Measurements from ENCODE around the gene CDH12.

Gene CDH12

DNA sequence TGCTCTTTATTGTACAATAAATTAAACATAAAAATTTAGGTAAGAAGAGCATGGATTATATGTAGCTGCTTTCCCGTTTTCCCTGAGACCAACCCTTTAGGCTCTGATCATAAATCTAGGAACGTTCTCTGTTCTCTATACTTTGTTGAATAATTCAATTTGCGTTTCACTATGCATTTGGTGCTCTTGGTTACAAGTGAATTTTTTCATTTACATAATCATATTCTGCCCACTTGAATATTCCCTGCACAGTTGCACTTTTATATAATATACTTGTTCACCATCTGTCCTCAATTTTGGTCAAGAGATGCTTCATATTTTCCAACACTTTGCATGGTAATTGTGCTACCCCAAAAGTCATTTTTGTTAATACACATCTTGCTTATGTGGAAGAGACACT lies 741.8 kb downstream of the CDH12 start:
- Histone ChIP-seq H3K27ac (ENCODE audit: low read depth, low read length, severe bottlenecking) (no peak overlapping the region), H3K9me3 (ENCODE audit: control insufficient read depth, low read length) (no peaks in the 10 kb centered on the region), H3K4me3 (ENCODE audit: extremely low read depth, insufficient read depth, low read length, poor library complexity, severe bottlenecking) (no peak overlapping the region), H3K4me1 (ENCODE audit: control insufficient read depth, insufficient read depth, low read length, poor library complexity, severe bottlenecking) (no peaks in the 10 kb centered on the region), H3K36me3 (ENCODE audit: control insufficient read depth, insufficient read depth, low read length) (no peaks in the 10 kb centered on the region)
- WGBS, 2 experiments (ENCODE audit: insufficient coverage in 2 of 2): no CpG with 5 or more reads among the region's 3 CpGs

DNA sequence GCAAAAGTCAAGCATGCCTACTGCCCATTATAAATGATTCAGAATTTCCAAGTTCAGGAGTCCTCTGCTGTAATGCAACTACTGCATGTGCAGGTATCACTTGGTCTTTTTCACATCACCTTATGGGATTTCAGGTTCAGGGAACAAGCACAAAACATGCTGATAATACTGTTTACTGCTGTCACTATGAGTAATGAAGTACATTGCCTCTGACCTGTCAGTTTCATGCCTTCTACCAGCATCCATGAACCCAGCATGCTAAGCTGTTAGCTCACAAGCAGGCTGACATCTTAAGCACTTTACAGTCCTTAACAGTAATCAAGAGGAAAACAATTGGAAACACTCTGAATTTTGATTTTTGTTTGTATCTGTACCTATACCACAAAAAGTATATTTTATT lies 743.8 kb downstream of the CDH12 start:
- Histone ChIP-seq H3K9me3 (ENCODE audit: control insufficient read depth, low read length) (no peaks in the 10 kb centered on the region), H3K36me3 (ENCODE audit: control insufficient read depth, insufficient read depth, low read length) (no peaks in the 10 kb centered on the region), H3K27ac (ENCODE audit: low read depth, low read length, severe bottlenecking) (no peak overlapping the region), H3K4me1 (ENCODE audit: control insufficient read depth, insufficient read depth, low read length, poor library complexity, severe bottlenecking) (no peaks in the 10 kb centered on the region), H3K4me3 (ENCODE audit: extremely low read depth, insufficient read depth, low read length, poor library complexity, severe bottlenecking) (no peak overlapping the region)

DNA sequence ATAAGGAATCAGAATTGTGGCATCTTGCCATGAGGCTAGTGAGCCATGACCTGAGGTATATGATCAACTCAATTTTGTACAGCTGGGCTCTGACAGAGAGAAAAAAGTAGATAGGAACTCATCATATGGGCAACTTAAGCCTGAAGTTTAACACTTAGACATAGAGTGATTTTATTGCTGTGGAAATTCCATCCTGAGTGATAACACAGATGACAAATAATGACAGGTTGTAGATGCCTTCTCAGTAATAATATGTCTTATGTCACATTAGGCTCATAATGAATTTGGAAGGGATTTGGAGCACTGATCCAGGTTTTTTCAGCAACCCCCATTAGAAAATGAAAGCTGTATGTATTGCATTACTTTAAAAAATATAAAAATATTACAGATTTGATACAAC lies 744.6 kb downstream of the CDH12 start:
- H3K4me1 ChIP-seq (ENCODE audit: control insufficient read depth, insufficient read depth, low read length, poor library complexity, severe bottlenecking): no peaks in the 10 kb centered on the region

DNA sequence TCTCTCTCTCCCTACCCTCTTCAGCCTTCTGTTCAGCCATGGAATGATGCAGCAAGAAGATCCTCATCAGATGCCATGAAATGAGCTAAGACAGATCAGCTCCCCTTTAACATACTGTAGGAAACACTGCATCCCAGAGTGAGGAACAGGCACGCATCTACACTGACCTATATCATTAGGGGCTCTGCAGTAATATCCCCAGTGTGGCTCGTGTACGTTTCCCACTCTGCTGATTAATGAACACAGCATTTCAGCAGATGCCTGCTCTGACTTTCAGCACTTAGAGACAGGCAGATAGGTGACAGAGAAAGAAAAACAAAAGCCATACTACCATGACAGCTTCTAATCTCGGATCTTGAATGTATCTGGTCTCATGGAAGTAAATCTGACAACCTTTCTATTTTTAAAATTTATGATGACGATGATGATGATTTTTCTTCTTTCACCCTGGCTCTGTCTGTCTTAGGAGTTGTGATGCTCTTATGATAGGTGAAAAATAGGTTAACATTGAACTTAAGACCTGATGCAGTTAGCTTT lies 750.3 kb downstream of the CDH12 start:
- H3K36me3 ChIP-seq (ENCODE audit: control insufficient read depth, insufficient read depth, low read length): no peaks in the 10 kb centered on the region
- no peak overlapping the region for H3K27ac ChIP-seq (ENCODE audit: low read depth, low read length, severe bottlenecking)
- no peaks in the 10 kb centered on the region for H3K9me3 ChIP-seq (ENCODE audit: control insufficient read depth, low read length)
- 78 to 93% methylated on average over 2 to 3 of the region's 5 CpGs for WGBS, 2 experiments (ENCODE audit: insufficient coverage in 2 of 2)
- H3K4me3 ChIP-seq (ENCODE audit: extremely low read depth, insufficient read depth, low read length, poor library complexity, severe bottlenecking): no peak overlapping the region
- no peaks in the 10 kb centered on the region for H3K4me1 ChIP-seq (ENCODE audit: control insufficient read depth, insufficient read depth, low read length, poor library complexity, severe bottlenecking)

More for the DNA sequence above, 744.6 kb downstream of the CDH12 start:
- H3K27ac ChIP-seq (ENCODE audit: low read depth, low read length, severe bottlenecking): no peak overlapping the region
- no peak overlapping the region for H3K4me3 ChIP-seq (ENCODE audit: extremely low read depth, insufficient read depth, low read length, poor library complexity, severe bottlenecking)
- H3K9me3 ChIP-seq (ENCODE audit: control insufficient read depth, low read length): no peaks in the 10 kb centered on the region
- H3K36me3 ChIP-seq (ENCODE audit: control insufficient read depth, insufficient read depth, low read length): no peaks in the 10 kb centered on the region

DNA sequence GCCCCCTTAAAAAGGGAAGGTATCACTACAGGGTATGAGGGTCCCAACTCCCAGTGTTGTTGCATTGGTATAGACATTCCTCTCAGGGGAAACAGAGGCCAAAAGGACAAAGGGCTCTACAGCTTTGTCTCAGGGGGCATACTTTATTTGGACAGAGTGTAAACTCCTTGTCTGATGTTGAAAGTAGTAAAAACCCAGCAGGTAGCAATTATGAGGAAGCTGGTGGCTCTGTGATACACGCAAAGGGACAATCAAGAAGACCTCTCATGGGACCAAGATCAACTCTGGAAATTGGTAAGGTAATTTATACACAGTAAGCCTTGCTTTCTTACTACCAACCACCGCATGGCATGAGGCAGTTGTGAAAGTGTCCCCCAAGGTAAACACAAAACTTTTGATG lies 764.6 kb downstream of the CDH12 start:
- no peak overlapping the region for H3K4me3 ChIP-seq (ENCODE audit: extremely low read depth, insufficient read depth, low read length, poor library complexity, severe bottlenecking)
- 80 to 100% methylated on average over 1 of the region's 2 CpGs for WGBS, 2 experiments (ENCODE audit: insufficient coverage in 2 of 2)
- no peak overlapping the region for H3K27ac ChIP-seq (ENCODE audit: low read depth, low read length, severe bottlenecking)
- no peaks in the 10 kb centered on the region for H3K4me1 ChIP-seq (ENCODE audit: control insufficient read depth, insufficient read depth, low read length, poor library complexity, severe bottlenecking)
- no peaks in the 10 kb centered on the region for H3K9me3 ChIP-seq (ENCODE audit: control insufficient read depth, low read length)
- H3K36me3 ChIP-seq (ENCODE audit: control insufficient read depth, insufficient read depth, low read length): no peaks in the 10 kb centered on the region

DNA sequence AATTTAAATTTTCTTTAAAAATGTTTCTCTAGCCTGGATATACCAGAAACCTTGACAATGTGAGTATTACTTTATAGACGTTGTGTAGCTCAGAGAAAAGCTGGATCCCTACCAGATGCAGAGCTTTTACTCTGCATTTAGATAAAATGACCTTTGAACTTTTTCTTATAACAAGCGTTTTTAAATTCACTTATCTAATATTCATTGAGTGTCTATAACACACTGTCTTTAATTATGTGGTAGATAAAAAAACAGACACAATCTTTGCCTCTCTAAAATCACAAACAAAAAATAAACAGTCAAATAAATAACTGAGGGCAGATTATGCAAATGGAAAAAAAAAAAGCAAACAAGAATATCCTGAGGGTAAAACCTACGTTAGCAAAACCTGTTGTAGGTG lies 773.6 kb downstream of the CDH12 start:
- WGBS, 2 experiments (ENCODE audit: insufficient coverage in 2 of 2): no CpG with 5 or more reads among the region's 3 CpGs
- no peaks in the 10 kb centered on the region for H3K36me3 ChIP-seq (ENCODE audit: control insufficient read depth, insufficient read depth, low read length)
- H3K4me3 ChIP-seq (ENCODE audit: extremely low read depth, insufficient read depth, low read length, poor library complexity, severe bottlenecking): no peak overlapping the region
- no peaks in the 10 kb centered on the region for H3K4me1 ChIP-seq (ENCODE audit: control insufficient read depth, insufficient read depth, low read length, poor library complexity, severe bottlenecking)
- H3K9me3 ChIP-seq (ENCODE audit: control insufficient read depth, low read length): no peaks in the 10 kb centered on the region
- no peak overlapping the region for H3K27ac ChIP-seq (ENCODE audit: low read depth, low read length, severe bottlenecking)

DNA sequence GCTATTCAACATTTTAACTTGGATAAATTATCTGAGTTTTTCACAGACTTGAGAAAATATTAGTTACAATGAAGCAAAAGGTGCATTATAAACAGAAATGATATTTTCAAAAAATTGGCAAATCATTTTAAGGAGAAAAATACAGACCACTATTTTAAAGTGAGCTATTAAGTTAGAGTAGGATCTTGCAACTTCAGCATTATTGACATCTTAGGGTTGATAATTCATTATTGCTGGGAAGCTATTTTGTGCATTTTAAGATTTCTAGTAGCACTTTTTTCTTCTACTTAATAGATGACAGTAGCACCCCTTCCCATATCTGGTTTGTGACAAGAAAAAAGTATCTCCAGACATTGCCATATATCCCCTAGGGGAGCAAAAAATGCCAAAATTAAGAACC lies 774.1 kb downstream of the CDH12 start:
- no peaks in the 10 kb centered on the region for H3K4me1 ChIP-seq (ENCODE audit: control insufficient read depth, insufficient read depth, low read length, poor library complexity, severe bottlenecking)
- no peaks in the 10 kb centered on the region for H3K36me3 ChIP-seq (ENCODE audit: control insufficient read depth, insufficient read depth, low read length)
- H3K4me3 ChIP-seq (ENCODE audit: extremely low read depth, insufficient read depth, low read length, poor library complexity, severe bottlenecking): no peak overlapping the region
- H3K27ac ChIP-seq (ENCODE audit: low read depth, low read length, severe bottlenecking): no peak overlapping the region
- no peaks in the 10 kb centered on the region for H3K9me3 ChIP-seq (ENCODE audit: control insufficient read depth, low read length)

DNA sequence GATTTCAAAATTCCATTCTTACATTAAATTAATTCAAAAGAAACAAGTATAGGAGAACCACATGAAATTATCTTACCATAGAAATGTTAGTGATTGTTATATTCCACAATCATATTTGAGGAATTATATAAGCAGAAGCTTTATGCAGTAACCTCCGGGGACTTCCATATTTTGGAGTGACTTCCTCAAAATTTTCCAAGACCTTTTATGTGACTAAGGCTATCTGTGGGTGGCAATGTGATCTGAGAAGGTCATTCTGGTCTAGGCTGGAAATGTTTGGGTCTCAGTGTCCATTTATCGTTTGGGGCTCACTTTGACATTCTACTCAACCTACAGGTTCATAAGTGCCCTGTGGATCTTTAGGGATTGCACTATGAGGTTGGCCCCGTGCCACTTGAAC lies 776.6 kb downstream of the CDH12 start:
- no peak overlapping the region for H3K4me3 ChIP-seq (ENCODE audit: extremely low read depth, insufficient read depth, low read length, poor library complexity, severe bottlenecking)
- no peaks in the 10 kb centered on the region for H3K9me3 ChIP-seq (ENCODE audit: control insufficient read depth, low read length)
- WGBS, 2 experiments (ENCODE audit: insufficient coverage in 2 of 2): 80% methylated on average over 1 of the region's 3 CpGs; no CpG with 5 or more reads in 1 of the 2 experiments
- no peak overlapping the region for H3K27ac ChIP-seq (ENCODE audit: low read depth, low read length, severe bottlenecking)
- H3K36me3 ChIP-seq (ENCODE audit: control insufficient read depth, insufficient read depth, low read length): no peaks in the 10 kb centered on the region
- H3K4me1 ChIP-seq (ENCODE audit: control insufficient read depth, insufficient read depth, low read length, poor library complexity, severe bottlenecking): no peaks in the 10 kb centered on the region

DNA sequence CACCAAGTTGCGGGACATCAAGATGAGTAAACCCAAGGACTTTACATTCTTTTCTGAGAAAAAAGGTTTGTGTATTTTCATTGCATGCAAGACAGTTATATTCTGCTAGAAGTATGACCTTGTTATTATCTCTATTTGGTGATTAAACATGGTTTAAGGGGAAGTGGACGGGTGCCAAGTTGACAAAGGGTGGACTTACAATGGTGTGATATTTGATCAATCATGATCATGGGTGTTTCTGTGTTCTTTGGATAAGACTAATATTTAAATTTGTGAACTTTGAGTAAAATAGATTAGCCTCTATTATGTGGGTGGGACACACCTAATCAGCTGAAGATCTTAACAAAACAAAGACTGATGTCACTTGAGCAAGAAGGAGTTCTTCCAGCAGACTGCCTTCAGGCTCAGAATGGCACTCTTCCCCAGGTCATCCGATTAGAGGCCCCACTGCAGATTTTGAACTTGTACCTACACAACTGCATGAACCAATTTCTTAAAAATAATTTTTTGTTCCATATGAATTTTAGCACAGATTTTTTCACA lies 782.9 kb downstream of the CDH12 start:
- WGBS, 2 experiments (ENCODE audit: insufficient coverage in 2 of 2): 100% methylated on average over 1 to 2 of the region's 3 CpGs
- no peaks in the 10 kb centered on the region for H3K9me3 ChIP-seq (ENCODE audit: control insufficient read depth, low read length)
- H3K27ac ChIP-seq (ENCODE audit: low read depth, low read length, severe bottlenecking): no peak overlapping the region
- no peak overlapping the region for H3K4me3 ChIP-seq (ENCODE audit: extremely low read depth, insufficient read depth, low read length, poor library complexity, severe bottlenecking)
- no peaks in the 10 kb centered on the region for H3K36me3 ChIP-seq (ENCODE audit: control insufficient read depth, insufficient read depth, low read length)
- no peaks in the 10 kb centered on the region for H3K4me1 ChIP-seq (ENCODE audit: control insufficient read depth, insufficient read depth, low read length, poor library complexity, severe bottlenecking)

DNA sequence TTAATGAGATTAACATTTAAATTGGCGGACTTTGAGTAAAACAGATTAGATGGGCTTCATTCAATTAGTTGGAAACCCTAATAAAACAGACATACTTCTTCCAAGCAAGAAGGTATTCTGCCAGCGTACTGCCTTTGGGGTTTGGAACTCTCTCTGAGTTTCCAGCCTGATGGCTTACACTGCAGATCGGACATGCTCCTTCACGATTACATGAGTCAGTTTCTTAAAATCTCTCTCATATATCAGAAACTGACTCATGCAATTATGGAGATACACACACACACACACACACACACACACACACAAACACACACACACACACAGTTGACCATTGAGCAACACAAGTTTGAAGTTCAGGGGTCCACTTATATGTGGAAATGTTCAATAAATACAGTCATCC lies 789.4 kb downstream of the CDH12 start:
- 92 to 100% methylated on average over 2 to 3 of the region's 4 CpGs for WGBS, 2 experiments (ENCODE audit: insufficient coverage in 2 of 2)
- no peaks in the 10 kb centered on the region for H3K4me1 ChIP-seq (ENCODE audit: control insufficient read depth, insufficient read depth, low read length, poor library complexity, severe bottlenecking)

DNA sequence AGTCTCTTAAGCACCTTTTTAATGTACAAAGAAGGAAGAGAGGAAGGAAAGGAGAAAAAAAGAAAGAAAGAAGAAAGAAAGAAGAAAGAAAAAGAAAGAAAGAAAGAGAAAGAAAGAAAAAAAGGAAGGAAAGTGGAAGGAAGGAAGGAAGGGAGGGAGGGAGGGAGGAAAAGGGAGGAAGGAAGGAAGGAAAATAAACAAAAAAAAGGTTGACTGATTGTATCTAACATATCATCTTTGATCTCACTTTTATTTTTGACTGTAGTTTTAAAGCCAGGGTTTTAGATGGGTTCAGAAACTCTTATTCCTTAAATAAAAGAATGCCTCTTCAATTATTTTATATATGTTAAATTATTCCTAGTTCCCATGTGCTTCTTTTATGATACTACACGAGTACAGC lies 794.5 kb downstream of the CDH12 start:
- Histone ChIP-seq H3K4me1 (ENCODE audit: control insufficient read depth, insufficient read depth, low read length, poor library complexity, severe bottlenecking) (no peaks in the 10 kb centered on the region), H3K9me3 (ENCODE audit: control insufficient read depth, low read length) (no peaks in the 10 kb centered on the region), H3K36me3 (ENCODE audit: control insufficient read depth, insufficient read depth, low read length) (no peaks in the 10 kb centered on the region), H3K4me3 (ENCODE audit: extremely low read depth, insufficient read depth, low read length, poor library complexity, severe bottlenecking) (no peak overlapping the region), H3K27ac (ENCODE audit: low read depth, low read length, severe bottlenecking) (no peak overlapping the region)
- WGBS, 2 experiments (ENCODE audit: insufficient coverage in 2 of 2): no CpG with 5 or more reads among the region's 1 CpG

More for the DNA sequence above, 789.4 kb downstream of the CDH12 start:
- Histone ChIP-seq H3K9me3 (ENCODE audit: control insufficient read depth, low read length) (no peaks in the 10 kb centered on the region), H3K36me3 (ENCODE audit: control insufficient read depth, insufficient read depth, low read length) (no peaks in the 10 kb centered on the region), H3K27ac (ENCODE audit: low read depth, low read length, severe bottlenecking) (no peak overlapping the region), H3K4me3 (ENCODE audit: extremely low read depth, insufficient read depth, low read length, poor library complexity, severe bottlenecking) (no peak overlapping the region)

DNA sequence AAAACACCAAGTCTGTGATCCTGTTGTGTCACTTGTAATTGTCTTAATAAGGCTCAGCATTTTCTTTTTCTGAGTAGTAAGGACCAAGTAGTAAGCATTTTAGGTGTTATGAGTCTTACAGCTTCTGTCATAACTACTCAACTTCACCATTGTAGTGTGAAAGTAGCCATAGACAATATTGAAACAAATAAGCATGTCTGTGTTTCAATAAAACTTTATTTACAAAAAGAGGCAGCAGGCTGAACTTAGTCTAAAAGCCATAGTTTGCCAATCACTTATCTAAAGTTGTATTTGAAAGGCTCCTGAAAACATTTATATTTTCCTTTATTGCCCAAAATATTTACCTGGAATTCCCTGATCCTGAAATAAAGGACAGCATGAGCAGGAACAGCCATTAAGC lies 796.1 kb downstream of the CDH12 start:
- Histone ChIP-seq H3K27ac (ENCODE audit: low read depth, low read length, severe bottlenecking) (no peak overlapping the region), H3K4me1 (ENCODE audit: control insufficient read depth, insufficient read depth, low read length, poor library complexity, severe bottlenecking) (no peaks in the 10 kb centered on the region), H3K4me3 (ENCODE audit: extremely low read depth, insufficient read depth, low read length, poor library complexity, severe bottlenecking) (no peak overlapping the region), H3K9me3 (ENCODE audit: control insufficient read depth, low read length) (no peaks in the 10 kb centered on the region), H3K36me3 (ENCODE audit: control insufficient read depth, insufficient read depth, low read length) (no peaks in the 10 kb centered on the region)
